ENCODE results near the gene FASN.

GRCh38 chr17:82080789-82081464, 17.1 kb downstream of the FASN start:
- TF ChIP-seq POLR2A (IDR thresholded peaks at IDR 0.05): no peak
- TF ChIP-seq CTCF (IDR thresholded peaks at IDR 0.05): no peak
- no peak for TF ChIP-seq EP300 (IDR thresholded peaks at IDR 0.05)
- TF ChIP-seq POLR2AphosphoS5 (IDR thresholded peaks at IDR 0.05): no peak
